Retinal pigment epithelial cell (primary cell): Measurements from ENCODE around the gene B4GALT6.

Experiments used
- DNase-seq: peaks from one replicate; pipeline ENCODE4 v3.0.0-alpha.2; 2010; ENCODE audit warnings: low read depth
- H3K4me3 ChIP-seq: 2 replicates; pipeline ENCODE4 v1.5.1; 2011; ENCODE audit warnings: mild to moderate bottlenecking, low read length, control low read depth, moderate library complexity
- CTCF ChIP-seq: conservative IDR thresholded peaks from 2 replicates; pipeline ENCODE4 v1.5.1; 2011; ENCODE audit warnings: low read depth, low read length, control low read depth, inconsistent platforms

Gene B4GALT6

GRCh38 chr18:31587529-31587928 lies 96.9 kb downstream of the B4GALT6 start:
- TF ChIP-seq CTCF: no peak
- H3K4me3 ChIP-seq: no peak overlapping the region
- no peak for DNase-seq

- no peak overlapping the region for H3K4me3 ChIP-seq
- no peak for TF ChIP-seq CTCF
Observed at GRCh38 chr18:31586616-31587015, 97.8 kb downstream of the B4GALT6 start.

GRCh38 chr18:31585991-31586390 lies 98.4 kb downstream of the B4GALT6 start:
- TF ChIP-seq CTCF: no peak
- H3K4me3 ChIP-seq: no peak overlapping the region
- no peak for DNase-seq

More at GRCh38 chr18:31586616-31587015, 97.8 kb downstream of the B4GALT6 start:
- no peak for DNase-seq

- TF ChIP-seq CTCF: no peak
- DNase-seq: no peak
- H3K4me3 ChIP-seq: no peak overlapping the region
Observed at GRCh38 chr18:31583185-31583854, 101.1 kb downstream of the B4GALT6 start.

GRCh38 chr18:31581498-31582197 lies 102.7 kb downstream of the B4GALT6 start:
- TF ChIP-seq CTCF: no peak
- H3K4me3 ChIP-seq: no peak overlapping the region
- DNase-seq: no peak

- no peak overlapping the region for H3K4me3 ChIP-seq
- TF ChIP-seq CTCF: no peak
- peak; percentile 60 for DNase-seq
Observed at GRCh38 chr18:31579375-31579774, 105.0 kb downstream of the B4GALT6 start.

- no peak for DNase-seq
- H3K4me3 ChIP-seq: no peak overlapping the region
- TF ChIP-seq CTCF: no peak
Observed at GRCh38 chr18:31578126-31578525, 106.3 kb downstream of the B4GALT6 start.
